GM19467 (cell line): ENCODE measurements around the gene TUBE1.

Experiments
- ATAC-seq: cut with Tn5 transposase; IDR thresholded peaks from one replicate; pipeline ENCODE4 v1.9.1; 2021; ENCODE audit warnings: mild to moderate bottlenecking, moderate library complexity; ENCODE audit not compliant: unreplicated experiment

The TUBE1 gene

GRCh38 chr6:112036088-112036637 lies 51.1 kb downstream of the TUBE1 start:
- ATAC-seq, result no peak

GRCh38 chr6:112034616-112034995 lies 52.7 kb downstream of the TUBE1 start:
- ATAC-seq, result no peak

GRCh38 chr6:112033791-112034615 lies 53.3 kb downstream of the TUBE1 start:
- no peak for ATAC-seq

GRCh38 chr6:112032728-112033127 lies 54.6 kb downstream of the TUBE1 start:
- no peak for ATAC-seq

- no peak for ATAC-seq
Observed at GRCh38 chr6:112031960-112032359, 55.3 kb downstream of the TUBE1 start.

GRCh38 chr6:112030961-112031660 lies 56.2 kb downstream of the TUBE1 start:
- no peak for ATAC-seq

- ATAC-seq, result no peak
Observed at GRCh38 chr6:112030206-112030960, 56.9 kb downstream of the TUBE1 start.

DNA sequence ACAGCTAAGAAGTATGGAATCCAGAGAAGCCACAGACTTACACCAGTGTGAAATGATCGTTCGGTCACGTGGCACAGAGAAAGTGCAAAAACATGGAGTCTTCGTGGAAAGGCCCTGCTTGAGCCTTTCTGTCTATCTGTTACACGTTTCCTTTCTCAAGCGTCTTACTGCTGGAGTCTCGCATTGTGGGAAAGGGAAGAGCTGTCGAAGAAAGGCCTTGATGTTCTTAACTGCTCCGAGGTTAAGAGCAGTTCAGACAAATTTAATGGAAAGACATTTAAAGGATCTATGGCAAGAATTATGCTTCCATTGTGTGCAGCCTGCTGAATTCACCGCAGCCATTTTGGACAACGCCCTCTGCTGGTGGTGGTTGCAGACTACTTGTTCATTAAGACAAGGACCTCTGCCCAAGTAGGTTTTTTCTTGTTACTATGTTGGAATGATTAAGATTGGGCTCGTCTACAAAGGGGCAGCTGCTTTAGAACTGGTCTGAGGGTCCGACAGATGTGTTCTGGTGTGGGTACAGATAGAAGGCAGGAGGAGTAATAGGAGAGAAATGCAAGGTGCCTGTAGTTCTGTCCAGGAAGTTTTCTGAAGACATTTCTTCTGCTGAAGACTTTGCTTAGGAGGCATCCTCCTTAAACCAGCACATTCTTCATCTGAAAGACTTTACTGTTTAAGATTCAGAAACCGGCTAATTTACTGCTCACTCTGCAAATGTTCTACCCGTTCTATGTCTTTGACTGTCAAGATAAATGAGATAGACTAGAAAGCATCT lies 58.0 kb downstream of the TUBE1 start:
- ATAC-seq, result no peak

GRCh38 chr6:112027942-112028674 lies 59.2 kb downstream of the TUBE1 start:
- no peak for ATAC-seq

DNA sequence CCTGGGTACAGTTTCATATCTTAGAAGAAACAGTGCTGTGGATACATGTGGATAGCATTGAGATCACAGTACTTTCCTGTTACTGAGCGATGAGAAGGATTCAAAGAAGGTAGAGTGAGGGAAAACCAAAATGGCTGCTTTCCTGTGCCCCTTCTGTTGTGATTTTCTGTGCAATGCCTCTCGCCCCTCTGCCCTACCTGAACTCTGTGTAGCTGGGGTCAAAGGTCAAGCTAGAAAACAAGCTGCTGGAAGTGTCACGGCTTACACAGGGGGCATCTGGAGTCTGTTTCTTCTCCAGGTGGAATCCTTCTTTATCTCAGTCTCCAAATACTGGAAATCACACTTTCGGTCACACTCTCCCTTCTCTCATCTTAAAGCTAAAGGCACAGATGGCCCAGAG lies 60.3 kb downstream of the TUBE1 start:
- no peak for ATAC-seq

DNA sequence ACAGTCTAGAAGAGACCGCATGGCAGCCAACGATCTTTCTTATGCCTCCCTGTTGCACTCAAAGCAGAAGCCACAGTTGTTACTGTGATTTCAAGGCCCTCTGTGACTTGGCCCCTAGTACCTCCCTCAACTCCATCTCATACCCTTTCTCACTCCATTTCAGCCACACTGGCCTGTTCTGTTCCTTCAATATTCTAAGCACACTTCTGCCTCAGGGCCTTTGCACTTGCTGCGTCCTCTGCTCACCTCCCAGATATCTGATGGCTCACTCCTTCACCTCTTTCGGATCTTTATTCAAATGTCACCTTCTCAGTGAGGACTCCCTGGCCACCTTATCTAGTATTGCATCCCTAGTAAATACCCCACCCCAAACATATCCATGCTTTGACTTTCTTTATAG lies 62.8 kb downstream of the TUBE1 start:
- no peak for ATAC-seq

GRCh38 chr6:112022749-112023148 lies 64.5 kb downstream of the TUBE1 start:
- ATAC-seq, result no peak

GRCh38 chr6:112021691-112022310 lies 65.5 kb downstream of the TUBE1 start:
- ATAC-seq, result no peak
